Coronary artery (tissue), 2 donors: Measurements from ENCODE around the gene TSSC4.

Source experiments
- DNase-seq: peaks from one replicate; pipeline ENCODE4 v3.0.0-alpha.2; 2017; ENCODE audit warnings: low spot score
- H3K27ac ChIP-seq, 2 donors: fragments of 200-600 bp; sonication (generic); one replicate each; pipeline ENCODE4 v1.5.1; 2016 to 2019
- H3K4me3 ChIP-seq: fragments of 200-600 bp; sonication (generic); 2 replicates; pipeline ENCODE4 v1.5.1; 2016; ENCODE audit warnings: mild to moderate bottlenecking, moderate library complexity
- TF ChIP-seq, protein P1 (sequence below): fragments of 200-600 bp; sonication (generic); IDR thresholded peaks from one replicate; pipeline ENCODE4 v1.5.1; 2019; ENCODE audit warnings: antibody characterized with exemption

TSSC4 gene

DNA sequence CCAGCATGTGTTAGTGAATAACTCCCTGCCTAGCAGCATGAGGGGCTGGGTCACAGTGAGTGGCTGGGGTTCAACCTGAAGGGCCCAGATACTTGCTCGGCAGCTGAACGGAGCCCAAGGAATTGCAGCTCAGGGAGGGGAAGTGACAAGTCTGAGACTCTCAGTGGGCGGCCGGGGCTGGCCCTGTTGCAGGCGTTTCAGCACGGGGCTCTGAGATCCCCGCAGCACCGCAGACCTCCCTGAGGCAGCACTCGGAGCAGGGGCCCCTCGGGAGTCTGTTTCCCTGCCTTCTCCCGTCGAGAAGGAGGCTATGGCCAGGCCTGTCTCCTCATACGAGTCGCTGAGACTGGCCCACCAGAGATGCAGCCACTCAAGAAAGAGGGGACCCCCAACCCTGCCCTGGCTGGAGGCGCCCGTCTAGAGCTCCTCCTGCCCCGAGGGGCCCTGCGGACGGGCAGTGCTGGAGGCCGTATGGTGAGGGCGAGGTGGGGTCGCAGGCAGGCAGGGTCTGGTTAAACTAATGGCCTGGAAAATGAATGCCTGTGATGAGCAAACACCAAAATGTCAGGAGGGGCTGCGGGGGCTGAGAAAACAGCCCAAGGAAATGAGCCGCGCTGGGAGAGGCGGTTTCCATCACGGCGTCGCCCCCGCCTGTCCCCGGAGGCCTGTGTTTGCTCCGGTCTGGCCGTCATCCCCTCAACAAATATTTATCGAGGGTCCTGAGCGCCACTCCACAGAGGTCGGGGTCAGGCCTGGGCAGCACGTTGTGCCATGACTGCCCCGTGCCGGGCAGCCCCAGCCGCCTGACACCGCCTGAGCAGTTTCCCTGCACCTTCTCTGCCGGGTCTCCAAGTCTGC is 9.3 kb downstream of the TSSC4 start:
- TF ChIP-seq, protein P1, sequence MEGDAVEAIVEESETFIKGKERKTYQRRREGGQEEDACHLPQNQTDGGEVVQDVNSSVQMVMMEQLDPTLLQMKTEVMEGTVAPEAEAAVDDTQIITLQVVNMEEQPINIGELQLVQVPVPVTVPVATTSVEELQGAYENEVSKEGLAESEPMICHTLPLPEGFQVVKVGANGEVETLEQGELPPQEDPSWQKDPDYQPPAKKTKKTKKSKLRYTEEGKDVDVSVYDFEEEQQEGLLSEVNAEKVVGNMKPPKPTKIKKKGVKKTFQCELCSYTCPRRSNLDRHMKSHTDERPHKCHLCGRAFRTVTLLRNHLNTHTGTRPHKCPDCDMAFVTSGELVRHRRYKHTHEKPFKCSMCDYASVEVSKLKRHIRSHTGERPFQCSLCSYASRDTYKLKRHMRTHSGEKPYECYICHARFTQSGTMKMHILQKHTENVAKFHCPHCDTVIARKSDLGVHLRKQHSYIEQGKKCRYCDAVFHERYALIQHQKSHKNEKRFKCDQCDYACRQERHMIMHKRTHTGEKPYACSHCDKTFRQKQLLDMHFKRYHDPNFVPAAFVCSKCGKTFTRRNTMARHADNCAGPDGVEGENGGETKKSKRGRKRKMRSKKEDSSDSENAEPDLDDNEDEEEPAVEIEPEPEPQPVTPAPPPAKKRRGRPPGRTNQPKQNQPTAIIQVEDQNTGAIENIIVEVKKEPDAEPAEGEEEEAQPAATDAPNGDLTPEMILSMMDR, result no peak
- no peak for DNase-seq
- Histone ChIP-seq H3K27ac (no peak overlapping the region), H3K4me3 (no peak overlapping the region)

DNA sequence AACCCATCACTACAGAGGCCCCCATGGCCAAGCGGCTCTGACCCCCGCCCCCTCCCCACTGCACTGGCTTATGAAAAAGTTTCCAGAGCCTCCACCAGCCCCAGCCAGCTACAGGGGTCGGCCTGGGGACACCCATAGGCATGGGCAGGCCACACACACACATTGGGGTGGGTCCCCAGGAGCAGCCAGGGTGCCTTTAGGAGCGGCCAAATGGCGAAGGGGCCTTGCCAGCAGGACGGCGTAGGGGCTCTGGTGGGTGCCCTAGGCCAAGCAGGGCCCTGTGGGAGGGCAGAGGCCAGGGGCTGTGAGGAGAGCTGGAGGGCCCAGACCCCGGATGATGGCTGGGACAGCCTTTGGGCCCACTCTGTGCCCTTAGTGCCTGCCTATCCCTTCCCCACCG is 10.1 kb downstream of the TSSC4 start:
- TF ChIP-seq, protein P1, result no peak
- no peak for DNase-seq
- Histone ChIP-seq H3K4me3 (no peak overlapping the region), H3K27ac (no peak overlapping the region)

DNA sequence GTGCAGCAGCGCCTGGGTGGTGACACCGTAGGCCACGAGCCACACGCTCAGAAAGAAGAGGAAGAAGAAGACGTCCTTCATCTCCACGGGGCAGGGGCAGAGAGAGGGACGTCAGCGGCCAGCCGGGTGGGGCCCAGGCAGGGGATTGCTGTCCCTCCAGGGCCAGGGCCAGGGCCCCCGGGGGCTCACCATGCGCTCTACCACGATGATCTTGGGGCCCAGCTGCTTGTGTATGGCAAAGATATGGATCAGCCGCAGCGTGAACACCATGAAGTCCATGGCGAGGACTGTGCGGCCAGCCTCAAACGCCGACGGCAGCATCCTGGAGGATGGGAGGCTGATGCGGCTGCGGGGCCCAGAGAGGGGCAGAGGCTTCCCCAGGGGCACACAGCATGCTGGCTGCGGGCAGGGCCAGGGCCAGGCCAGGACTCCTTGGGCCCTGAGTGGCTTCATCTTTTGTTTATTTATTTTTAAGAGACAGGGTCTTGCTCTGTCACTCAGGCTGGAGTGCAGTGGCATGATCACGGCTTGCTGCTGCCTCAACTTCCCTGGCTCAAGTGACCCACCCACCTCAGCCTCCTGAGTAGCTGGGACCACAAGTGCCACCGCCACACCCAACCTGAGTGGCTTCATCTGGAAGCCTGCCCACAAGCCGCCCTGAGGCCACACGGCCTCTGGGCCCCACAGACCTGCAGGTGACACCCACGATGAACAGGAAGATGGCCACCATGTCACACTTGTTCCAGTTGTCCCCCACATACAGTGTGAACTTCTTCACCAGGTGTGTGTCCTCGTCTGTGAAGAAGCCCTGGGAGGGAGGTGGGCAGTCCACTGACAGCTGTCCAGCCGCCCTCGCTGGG is 11.1 kb downstream of the TSSC4 start:
- Histone ChIP-seq H3K4me3 (no peak overlapping the region), H3K27ac (no peak overlapping the region)
- TF ChIP-seq, protein P1, result no peak
- no peak for DNase-seq

DNA sequence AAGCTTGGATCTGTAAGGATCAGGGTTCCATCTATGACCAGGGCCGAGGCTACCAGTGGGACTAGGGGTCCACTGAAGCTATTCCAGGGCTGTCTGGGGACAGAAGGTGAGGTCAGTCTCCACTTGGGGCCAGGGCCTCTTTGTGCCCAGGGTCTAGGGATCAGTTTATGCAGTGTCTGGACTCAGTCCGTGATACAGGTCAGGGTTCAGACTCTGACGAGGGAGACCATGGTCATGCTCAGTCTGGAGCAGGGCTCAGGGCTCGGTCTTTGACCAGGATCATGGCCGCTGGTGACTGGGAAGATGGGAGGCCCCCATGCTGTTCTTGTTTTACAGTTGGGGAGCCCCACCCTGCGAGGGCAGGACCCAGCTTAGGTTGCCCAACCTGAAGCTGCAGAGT is 11.8 kb downstream of the TSSC4 start:
- Histone ChIP-seq H3K4me3 (no peak overlapping the region), H3K27ac (no peak overlapping the region)
- no peak for DNase-seq
- TF ChIP-seq, protein P1, result no peak

DNA sequence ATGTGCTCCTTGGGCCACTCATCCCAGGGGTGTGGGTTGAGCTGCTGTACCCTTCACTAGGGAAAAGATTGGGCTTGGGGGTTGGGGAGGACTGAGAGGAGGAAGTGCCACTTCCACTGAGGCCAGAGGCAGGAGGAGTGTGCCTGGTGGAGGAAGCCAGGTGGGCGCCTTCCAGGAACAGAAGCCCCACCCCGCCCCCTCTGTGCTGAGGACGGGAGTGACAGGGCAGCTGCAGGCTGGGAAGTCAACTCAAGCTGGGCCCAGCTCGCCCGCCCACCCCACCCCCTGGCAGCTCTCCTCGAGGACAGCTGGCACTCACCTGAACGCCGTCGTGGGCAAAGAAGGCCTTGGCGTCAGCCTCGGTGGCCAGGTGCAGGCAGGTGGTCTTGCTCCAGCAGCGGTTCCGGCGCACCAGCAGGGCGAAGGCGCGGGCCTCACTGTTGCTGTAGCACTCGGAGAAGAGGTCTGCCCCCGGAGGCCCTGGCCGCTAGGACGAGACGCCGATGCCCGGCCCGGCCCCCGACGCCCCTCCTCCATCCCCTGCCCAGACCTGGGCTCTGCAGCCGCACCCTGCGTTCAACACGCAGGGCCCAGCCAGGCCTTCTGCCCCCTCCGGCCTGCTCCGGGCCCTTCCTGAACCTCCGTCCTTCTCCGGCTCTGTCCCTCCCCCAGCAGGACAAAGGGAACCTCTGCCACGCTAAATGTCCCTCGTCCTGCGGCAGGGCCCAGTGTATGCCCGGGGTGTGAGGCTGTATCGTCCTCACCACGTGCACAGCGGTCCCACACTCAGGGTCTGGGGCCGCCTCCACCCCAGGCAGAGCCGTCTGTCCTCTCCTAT is 13.4 kb downstream of the TSSC4 start:
- Histone ChIP-seq H3K27ac (no peak overlapping the region), H3K4me3 (no peak overlapping the region)
- no peak for DNase-seq
- TF ChIP-seq, protein P1, result no peak

DNA sequence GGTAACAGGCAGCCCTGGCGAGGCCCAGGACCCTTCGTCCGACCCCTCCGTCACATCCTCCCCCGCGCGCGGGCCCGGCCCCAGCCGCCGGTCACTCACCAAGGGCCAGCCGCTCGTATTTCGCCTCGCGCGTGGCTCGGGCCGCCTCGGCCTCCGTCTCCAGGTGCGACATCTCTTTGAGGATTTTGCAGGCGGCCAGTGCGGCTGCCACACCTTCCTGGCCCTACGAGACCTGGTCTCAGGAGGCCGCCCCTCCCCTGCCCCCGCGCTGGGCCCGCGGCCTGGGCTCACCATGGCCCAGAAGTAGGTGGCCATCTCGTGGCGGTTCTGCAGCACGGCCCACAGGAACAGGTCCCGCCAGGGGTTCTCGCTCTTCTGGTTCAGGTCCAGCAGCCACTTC is 14.1 kb downstream of the TSSC4 start:
- TF ChIP-seq, protein P1, result no peak
- H3K4me3 ChIP-seq, result no peak overlapping the region
- DNase-seq, result no peak
- no peak overlapping the region for H3K27ac ChIP-seq
